Kidney epithelial cell (primary cell): ENCODE results near the gene APBB2. TPM values are rescaled to one million over a fixed set of nuclear protein-coding genes. Genes with fewer than 3 reads are reported as not detected.

Experiments
- DNase-seq: peaks from one replicate; pipeline ENCODE4 v3.0.0-alpha.2; 2010; ENCODE audit warnings: low read depth
- H3K27me3 ChIP-seq: 2 replicates; pipeline ENCODE4 v1.6.0; 2011; ENCODE audit warnings: low read length; ENCODE audit not compliant: control insufficient read depth, insufficient read depth
- H3K36me3 ChIP-seq: 2 replicates; pipeline ENCODE4 v1.5.1; 2011; ENCODE audit warnings: low read length; ENCODE audit not compliant: control insufficient read depth, insufficient read depth
- H3K4me3 ChIP-seq: 2 replicates; pipeline ENCODE4 v1.5.1; 2011; ENCODE audit warnings: low read depth, mild to moderate bottlenecking, control low read depth, low read length
- total RNA-seq: library from RNA; depleted of rRNA; stranded (reverse); fragments of >200 nt; gene quantifications from 2 replicates; pipeline ENCODE4 v1.2.3, GENCODE V29; 2015
- TF ChIP-seq, protein P1 (sequence below): IDR thresholded peaks from 2 replicates; pipeline ENCODE4 v1.5.1; 2011; ENCODE audit warnings: mild to moderate bottlenecking, moderate library complexity, low read length, control low read depth, inconsistent platforms; ENCODE audit not compliant: insufficient read depth, poor library complexity, severe bottlenecking

APBB2 gene
- total RNA-seq, 1 donor from 2014 or later, result 52.0 TPM

DNA sequence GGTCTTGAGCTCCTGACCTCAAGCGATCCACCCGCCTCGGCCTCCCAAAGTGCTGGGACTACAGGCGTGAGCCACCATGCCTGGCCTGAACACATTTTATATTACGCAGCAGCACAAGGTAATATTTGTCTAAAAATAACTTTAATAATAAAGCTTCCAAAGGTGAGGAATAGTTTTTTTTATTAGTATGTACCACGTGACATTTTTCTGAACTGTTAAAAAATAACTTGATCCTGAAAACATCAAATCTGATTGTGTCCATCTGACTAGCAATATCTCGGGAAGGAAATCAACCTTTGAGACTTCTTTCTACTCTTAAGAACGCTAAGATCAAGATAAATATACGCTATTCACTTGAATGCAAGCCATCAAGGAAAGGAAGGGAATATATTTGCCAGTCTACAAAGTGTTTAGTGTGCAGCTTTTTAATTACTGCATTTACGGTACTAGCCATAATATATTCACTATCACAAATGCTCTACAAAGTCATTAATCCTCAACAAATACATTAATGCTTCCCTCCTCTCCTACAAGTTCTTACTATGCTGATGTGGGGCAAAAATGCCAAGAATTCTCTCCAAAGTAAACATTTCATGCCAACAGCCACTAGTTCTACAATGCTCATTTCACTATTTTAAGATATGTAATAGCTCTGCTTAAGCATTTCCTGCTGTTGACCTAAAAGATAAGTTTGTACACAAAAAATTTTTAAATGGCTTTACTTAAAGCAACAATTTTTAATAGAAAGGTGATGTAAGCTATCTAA, 143.6 kb downstream of the APBB2 start:
- Histone ChIP-seq H3K36me3 (no peaks in the 10 kb centered on the region), H3K4me3 (no peak overlapping the region), H3K27me3 (no peaks in the 10 kb centered on the region)
- TF ChIP-seq, protein P1, sequence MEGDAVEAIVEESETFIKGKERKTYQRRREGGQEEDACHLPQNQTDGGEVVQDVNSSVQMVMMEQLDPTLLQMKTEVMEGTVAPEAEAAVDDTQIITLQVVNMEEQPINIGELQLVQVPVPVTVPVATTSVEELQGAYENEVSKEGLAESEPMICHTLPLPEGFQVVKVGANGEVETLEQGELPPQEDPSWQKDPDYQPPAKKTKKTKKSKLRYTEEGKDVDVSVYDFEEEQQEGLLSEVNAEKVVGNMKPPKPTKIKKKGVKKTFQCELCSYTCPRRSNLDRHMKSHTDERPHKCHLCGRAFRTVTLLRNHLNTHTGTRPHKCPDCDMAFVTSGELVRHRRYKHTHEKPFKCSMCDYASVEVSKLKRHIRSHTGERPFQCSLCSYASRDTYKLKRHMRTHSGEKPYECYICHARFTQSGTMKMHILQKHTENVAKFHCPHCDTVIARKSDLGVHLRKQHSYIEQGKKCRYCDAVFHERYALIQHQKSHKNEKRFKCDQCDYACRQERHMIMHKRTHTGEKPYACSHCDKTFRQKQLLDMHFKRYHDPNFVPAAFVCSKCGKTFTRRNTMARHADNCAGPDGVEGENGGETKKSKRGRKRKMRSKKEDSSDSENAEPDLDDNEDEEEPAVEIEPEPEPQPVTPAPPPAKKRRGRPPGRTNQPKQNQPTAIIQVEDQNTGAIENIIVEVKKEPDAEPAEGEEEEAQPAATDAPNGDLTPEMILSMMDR, result no peak
- no peak for DNase-seq

DNA sequence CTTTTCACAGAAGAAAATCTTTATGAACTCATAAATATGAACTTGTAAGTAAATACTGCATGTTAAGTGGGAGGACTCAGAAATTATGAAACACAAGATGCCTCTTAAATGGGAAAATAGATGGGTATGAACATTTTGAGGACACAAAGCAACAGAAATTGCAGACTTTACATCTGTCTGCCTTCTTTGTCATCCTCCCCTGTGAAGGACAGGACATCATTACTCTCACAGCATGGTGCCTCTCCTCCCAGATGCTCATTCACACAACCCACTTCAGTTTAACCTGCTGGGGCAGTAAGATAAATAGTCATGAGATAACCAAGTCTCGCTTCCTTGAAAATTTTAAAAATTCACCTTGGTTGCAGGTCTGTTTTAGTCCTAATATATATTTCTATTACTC, 144.5 kb downstream of the APBB2 start:
- no peaks in the 10 kb centered on the region for H3K27me3 ChIP-seq
- TF ChIP-seq, protein P1, result no peak
- H3K36me3 ChIP-seq, result no peaks in the 10 kb centered on the region
- H3K4me3 ChIP-seq, result no peak overlapping the region
- no peak for DNase-seq

DNA sequence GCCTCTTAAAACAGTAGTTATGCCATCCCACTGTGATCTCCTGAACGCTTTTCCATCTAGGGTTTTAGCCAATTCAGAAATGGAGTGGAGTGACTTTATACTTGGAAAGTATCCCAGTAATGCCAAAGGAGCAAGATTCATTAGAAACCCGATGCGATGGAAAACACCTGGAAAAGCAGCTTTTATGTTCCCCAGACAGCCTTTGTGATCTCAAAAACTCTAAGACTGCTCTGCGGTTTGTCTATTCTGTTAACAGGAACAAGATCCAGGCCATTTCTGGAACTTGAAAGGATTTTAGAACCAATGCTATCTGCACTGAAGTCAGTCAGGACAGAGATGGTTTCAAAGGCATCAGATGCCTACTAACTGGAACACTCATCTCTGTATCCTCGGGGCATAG, 145.1 kb downstream of the APBB2 start:
- TF ChIP-seq, protein P1, result no peak
- Histone ChIP-seq H3K36me3 (no peaks in the 10 kb centered on the region), H3K27me3 (no peaks in the 10 kb centered on the region), H3K4me3 (no peak overlapping the region)
- DNase-seq, result no peak

DNA sequence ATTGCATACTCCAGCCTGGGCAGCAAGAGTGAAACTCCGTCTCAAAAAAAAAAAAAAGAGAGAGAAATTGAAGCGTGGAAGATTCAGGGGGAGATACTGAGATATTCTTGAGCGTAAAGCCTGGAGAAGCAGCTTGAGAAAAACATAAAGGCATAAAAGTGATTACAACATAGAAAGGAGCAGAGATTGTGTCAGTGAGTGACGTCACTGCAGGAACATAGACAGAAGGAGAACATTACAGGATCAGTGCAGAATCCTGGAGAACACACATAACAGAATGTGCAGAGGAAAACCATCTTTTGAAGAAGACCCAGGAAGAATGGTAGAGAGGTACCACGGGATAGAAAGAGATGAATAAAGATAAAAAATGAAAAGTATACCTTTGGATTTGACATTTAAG, 147.0 kb downstream of the APBB2 start:
- DNase-seq, result no peak
- Histone ChIP-seq H3K4me3 (no peak overlapping the region), H3K27me3 (no peaks in the 10 kb centered on the region)

DNA sequence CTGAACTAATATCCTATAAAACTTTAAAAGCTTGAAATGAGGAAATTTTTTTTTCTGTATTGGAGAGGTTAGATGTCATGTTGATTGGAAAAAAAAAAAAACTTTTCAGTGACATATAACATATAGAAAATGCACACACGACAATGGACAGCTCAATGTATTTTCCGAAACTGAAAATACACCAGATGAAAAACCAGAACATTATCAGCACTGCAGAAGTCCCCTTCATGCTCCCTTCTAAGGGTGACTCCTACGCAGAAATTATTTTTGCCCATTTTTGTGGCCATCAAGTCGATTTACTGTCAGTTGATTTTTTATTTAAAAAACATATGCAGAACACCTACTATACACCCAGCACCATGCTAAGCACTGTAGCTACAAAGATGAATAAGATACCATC, 148.3 kb downstream of the APBB2 start:
- TF ChIP-seq, protein P1, result no peak
- Histone ChIP-seq H3K27me3 (no peaks in the 10 kb centered on the region), H3K36me3 (no peaks in the 10 kb centered on the region), H3K4me3 (no peak overlapping the region)
- DNase-seq, result no peak

More for the DNA sequence above, 147.0 kb downstream of the APBB2 start:
- H3K36me3 ChIP-seq, result no peaks in the 10 kb centered on the region
- TF ChIP-seq, protein P1, result no peak
